H1 (cell line): ENCODE measurements around the gene CHD6. TPM values are rescaled to one million over a fixed set of nuclear protein-coding genes. Genes with fewer than 3 reads are reported as not detected.

Source experiments
- CTCF ChIA-PET: fragments of 300-600 bp; sonication (Branson Sonifier 250); formaldehyde crosslinking; loops from one replicate; lab custom pipeline; 2021; ENCODE audit not compliant: partially characterized antibody; lab: Charles Lee
- POLR2A ChIA-PET: fragments of 300-600 bp; sonication (Branson Sonifier 250); formaldehyde crosslinking; loops from one replicate; lab custom pipeline; 2021; ENCODE audit warnings: inconsistent platforms; ENCODE audit not compliant: partially characterized antibody; lab: Charles Lee
- DNase-seq, 2 experiments: peaks; one replicate each; pipeline versions ENCODE4 v3.0.0 to v3.0.0-alpha.2; 2010 to 2022; ENCODE audit warnings: low spot score in 2 of 2, low read depth in 1 of 2, mixed read lengths in 1 of 2
- FAIRE-seq: peaks from 2 replicates; lab custom pipeline; 2011; peaks lifted over from hg19 to GRCh38; lab: Jason Lieb, UNC
- H2AFZ ChIP-seq: 2 replicates; pipeline ENCODE4 v1.8.1; 2012; ENCODE audit warnings: low read length, inconsistent platforms
- H2AK5ac ChIP-seq: 2 replicates; pipeline ENCODE4 v1.6.1; 2013; ENCODE audit warnings: low read depth, low read length
- H2BK120ac ChIP-seq: replicated peaks from 2 replicates; pipeline ENCODE3; 2013; ENCODE audit warnings: low read depth, low read length, inconsistent platforms
- H2BK12ac ChIP-seq: 2 replicates; pipeline ENCODE4 v1.6.1; 2013; ENCODE audit warnings: low read depth, low read length
- H2BK15ac ChIP-seq: 2 replicates; pipeline ENCODE4 v1.6.1; 2013; ENCODE audit warnings: low read length
- H2BK20ac ChIP-seq: 2 replicates; pipeline ENCODE4 v1.6.1; 2013; ENCODE audit warnings: low read length
- H2BK5ac ChIP-seq: 2 replicates; pipeline ENCODE4 v1.6.1; 2013; ENCODE audit warnings: low read depth, low read length
- H3K14ac ChIP-seq: 2 replicates; pipeline ENCODE4 v1.6.1; 2013; ENCODE audit warnings: inconsistent platforms; ENCODE audit not compliant: insufficient read length
- H3K18ac ChIP-seq: 2 replicates; pipeline ENCODE4 v1.6.1; 2013; ENCODE audit warnings: low read length; ENCODE audit errors: extremely low read depth
- H3K23ac ChIP-seq: 2 replicates; pipeline ENCODE4 v1.6.1; 2013; ENCODE audit warnings: inconsistent platforms; ENCODE audit not compliant: insufficient read length
- H3K23me2 ChIP-seq: 2 replicates; pipeline ENCODE4 v1.6.1; 2013; ENCODE audit warnings: low read depth, low read length
- H3K27ac ChIP-seq: 2 replicates; pipeline ENCODE4 v1.6.1; 2011; ENCODE audit warnings: low read depth, low read length, inconsistent platforms
- H3K27me3 ChIP-seq, 4 experiments: replicated peaks in 1 of 4; 1 replicate in 1 of 4; 2 replicates in 3 of 4; pipeline versions ENCODE4 v1.6.1 to v1.8.1; 2011 to 2013; ENCODE audit warnings: low read length in 3 of 4, mild to moderate bottlenecking in 3 of 4, inconsistent platforms in 2 of 4, mixed read lengths in 2 of 4, moderate library complexity in 1 of 4; ENCODE audit not compliant: control insufficient read depth in 3 of 4, insufficient read depth in 3 of 4; ENCODE audit errors: extremely low read depth in 1 of 4
- H3K36me3 ChIP-seq, 4 experiments: 2 replicates each; pipeline versions ENCODE4 v1.6.1 to v1.8.1; 2011 to 2013; ENCODE audit warnings: mild to moderate bottlenecking in 4 of 4, low read length in 3 of 4, moderate library complexity in 2 of 4, control low read depth in 1 of 4, inconsistent platforms in 1 of 4; ENCODE audit not compliant: insufficient read depth in 4 of 4, control insufficient read depth in 2 of 4
- H3K4ac ChIP-seq: replicated peaks from 2 replicates; pipeline ENCODE3; 2013; ENCODE audit warnings: low read length, low read depth, mixed read lengths, inconsistent platforms; ENCODE audit not compliant: insufficient read length
- H3K4me1 ChIP-seq, 4 experiments: replicated peaks in 1 of 4; 1 replicate in 1 of 4; 2 replicates in 3 of 4; pipeline versions ENCODE4 v1.6.1 to v1.8.1; 2011 to 2013; ENCODE audit warnings: low read length in 3 of 4, inconsistent platforms in 2 of 4, mixed read lengths in 1 of 4; ENCODE audit not compliant: insufficient read depth in 4 of 4, control insufficient read depth in 3 of 4
- H3K4me2 ChIP-seq, 2 experiments: 2 replicates each; pipeline versions ENCODE4 v1.6.1 to v1.8.1; 2011 to 2013; ENCODE audit warnings: low read depth in 2 of 2, low read length in 2 of 2, control low read depth in 1 of 2, inconsistent platforms in 1 of 2, mild to moderate bottlenecking in 1 of 2; ENCODE audit not compliant: insufficient read depth in 1 of 2
- H3K4me3 ChIP-seq, 4 experiments: fragments of 200-600, 300-600 bp in 1 of 4; sonication (generic), shearing (Covaris generic), sonication (Bioruptor Twin) in 1 of 4; 2 replicates each; pipeline versions ENCODE4 v1.5.1 to v1.8.1; 2011 to 2016; ENCODE audit warnings: low read length in 4 of 4, low read depth in 3 of 4, control low read depth in 2 of 4, inconsistent platforms in 2 of 4, mild to moderate bottlenecking in 2 of 4, mixed read lengths in 1 of 4, moderate library complexity in 1 of 4; ENCODE audit not compliant: insufficient read depth in 2 of 4; ENCODE audit errors: extremely low read depth in 1 of 4
- H3K56ac ChIP-seq: replicated peaks from 2 replicates; pipeline ENCODE3; 2013; ENCODE audit warnings: low read depth, mild to moderate bottlenecking, mixed read lengths, low read length, inconsistent platforms; ENCODE audit not compliant: insufficient read length
- H3K79me1 ChIP-seq: 2 replicates; pipeline ENCODE4 v1.6.1; 2013; ENCODE audit warnings: low read depth, low read length, control low read depth
- H3K79me2 ChIP-seq, 2 experiments: 2 replicates each; pipeline versions ENCODE4 v1.6.1 to v1.8.1; 2012 to 2013; ENCODE audit warnings: low read length in 2 of 2, mild to moderate bottlenecking in 2 of 2, inconsistent platforms in 1 of 2; ENCODE audit not compliant: insufficient read depth in 2 of 2, control insufficient read depth in 1 of 2
- H3K9ac ChIP-seq, 4 experiments: replicated peaks in 1 of 4; 1 replicate in 1 of 4; 2 replicates in 3 of 4; pipeline versions ENCODE4 v1.6.1 to v1.8.1; 2011 to 2013; ENCODE audit warnings: low read depth in 3 of 4, low read length in 3 of 4, control low read depth in 2 of 4, mild to moderate bottlenecking in 2 of 4, moderate library complexity in 2 of 4, inconsistent platforms in 1 of 4; ENCODE audit errors: extremely low read depth in 1 of 4
- H3K9me3 ChIP-seq, 2 experiments: 2 replicates each; pipeline versions ENCODE4 v1.6.1 to v1.8.1; 2012 to 2013; ENCODE audit warnings: mild to moderate bottlenecking in 2 of 2, moderate library complexity in 2 of 2, control low read depth in 1 of 2, inconsistent platforms in 1 of 2, low read depth in 1 of 2, low read length in 1 of 2, mixed read lengths in 1 of 2; ENCODE audit not compliant: insufficient read depth in 2 of 2
- H4K20me1 ChIP-seq, 2 experiments: replicated peaks in 1 of 2; 2 replicates each; pipeline versions ENCODE3 to v1.8.1; 2011 to 2013; ENCODE audit warnings: inconsistent platforms in 2 of 2, low read length in 2 of 2, mild to moderate bottlenecking in 1 of 2; ENCODE audit not compliant: insufficient read depth in 2 of 2, control insufficient read depth in 1 of 2
- H4K5ac ChIP-seq: 2 replicates; pipeline ENCODE4 v1.6.1; 2013; ENCODE audit warnings: low read length, low read depth, mixed read lengths, inconsistent platforms; ENCODE audit not compliant: insufficient read length
- H4K8ac ChIP-seq: 2 replicates; pipeline ENCODE4 v1.8.0; 2013; ENCODE audit warnings: mild to moderate bottlenecking, moderate library complexity, low read length, inconsistent platforms; ENCODE audit not compliant: insufficient read depth; ENCODE audit errors: extremely low read depth
- H4K91ac ChIP-seq: replicated peaks from 2 replicates; pipeline ENCODE3; 2013; ENCODE audit warnings: low read length, mixed read lengths, inconsistent platforms; ENCODE audit not compliant: insufficient read length
- BACH1 ChIP-seq: IDR thresholded peaks from 2 replicates; pipeline ENCODE4 v1.6.1; 2012; ENCODE audit warnings: low read length, improper control_type of control experiment
- CBX8 ChIP-seq: fragments of 300-800, 300-1000 bp; sonication (generic); IDR thresholded peaks from 2 replicates; pipeline ENCODE4 v1.7.1; 2016; ENCODE audit warnings: low read depth, low read length, borderline replicate concordance
- CEBPB ChIP-seq: IDR thresholded peaks from 2 replicates; pipeline ENCODE4 v1.6.1; 2012; ENCODE audit warnings: low read depth, low read length
- CTBP2 ChIP-seq: IDR thresholded peaks from 2 replicates; pipeline ENCODE4 v1.7.0; 2011; ENCODE audit warnings: borderline replicate concordance, mild to moderate bottlenecking, moderate library complexity, mixed read lengths, low read length; ENCODE audit not compliant: insufficient read depth, insufficient read length
- EZH2 ChIP-seq: fragments of 200-600 bp; sonication (generic); IDR thresholded peaks from 2 replicates; pipeline ENCODE4 v1.7.1; 2012; ENCODE audit warnings: low read depth, mild to moderate bottlenecking, moderate library complexity, low read length, inconsistent platforms; ENCODE audit not compliant: severe bottlenecking
- FOSL1 ChIP-seq: IDR thresholded peaks from 2 replicates; pipeline ENCODE4 v1.6.1; 2011; ENCODE audit warnings: mild to moderate bottlenecking, low read depth, low read length, moderate library complexity; ENCODE audit not compliant: insufficient read depth
- KDM1A ChIP-seq: fragments of 200-600, 300-600 bp; sonication (generic); IDR thresholded peaks from 2 replicates; pipeline ENCODE4 v1.7.1; 2016; ENCODE audit warnings: mild to moderate bottlenecking, low read length, borderline replicate concordance
- KDM5A ChIP-seq: fragments of 200-600 bp; IDR thresholded peaks from 2 replicates; pipeline ENCODE4 v1.7.1; 2012; ENCODE audit warnings: mild to moderate bottlenecking, low read length, inconsistent platforms, mixed read lengths
- NRF1 ChIP-seq: IDR thresholded peaks from 2 replicates; pipeline ENCODE4 v1.6.1; 2011; ENCODE audit warnings: mild to moderate bottlenecking, low read depth, low read length, improper control_type of control experiment
- POLR2AphosphoS5 ChIP-seq: IDR thresholded peaks from 2 replicates; pipeline ENCODE4 v1.6.1; 2011; ENCODE audit warnings: low read depth, low read length
- SIN3A ChIP-seq, 2 experiments: IDR thresholded peaks in 1 of 2; conservative IDR thresholded peaks in 1 of 2; 2 replicates each; pipeline ENCODE4 v1.6.1; 2011 to 2012; ENCODE audit warnings: low read length in 2 of 2, improper control_type of control experiment in 1 of 2, low read depth in 1 of 2, mild to moderate bottlenecking in 1 of 2
- SP1 ChIP-seq: IDR thresholded peaks from 2 replicates; pipeline ENCODE4 v1.6.1; 2011; ENCODE audit warnings: low read depth, low read length
- WGBS, 2 experiments: shearing (Covaris generic) in 1 of 2; methylation state at CpG; one replicate each; pipeline versions ENCODE4 v1.1.6 to v1.1.7; 2013 to 2015; ENCODE audit warnings: low lambda C conversion rate in 2 of 2, mixed read lengths in 2 of 2, inconsistent platforms in 1 of 2, low coverage in 1 of 2, missing lambda C conversion rate in 1 of 2; ENCODE audit not compliant: insufficient replicate concordance in 2 of 2, insufficient coverage in 1 of 2, insufficient read length in 1 of 2; ENCODE audit errors: extremely low coverage in 1 of 2, missing lambda C conversion rate in 1 of 2; 5-methylcytosine and 5-hydroxymethylcytosine counted together
- polyA plus RNA-seq, 7 experiments: library from polyadenylated mRNA; depleted of rRNA in 3 of 7; stranded (reverse) in 5 of 7; unstranded in 2 of 7; fragments of >200 nt in 5 of 7; fragments of 200-250 nt in 2 of 7; gene quantifications; 1 replicate in 5 of 7; 2 replicates in 1 of 7; 4 replicates in 1 of 7; pipeline versions ENCODE4 v1.2.1 to v1.2.3, GENCODE V29; 2011 to 2013; ENCODE audit warnings: missing spikeins in 2 of 7, mixed read lengths in 2 of 7
- total RNA-seq: library from RNA; stranded (reverse); fragmentation: NEBNext Ultra II Directional; extraction: Animal tissue kit (Norgen Biotek cat#: 25700); gene quantifications from 2 replicates; pipeline ENCODE4 v1.2.1, GENCODE V29; 2021
- TF ChIP-seq, protein P1 (sequence below): IDR thresholded peaks from 2 replicates; pipeline ENCODE4 v1.6.1; 2012; ENCODE audit warnings: low read length, inconsistent platforms

Gene CHD6
- total and polyA plus RNA-seq, 2 of the 8 experiments (the other 6 are each of a cell fraction or from before 2014, with no cell fraction given): 11.1 to 62.9 TPM

DNA sequence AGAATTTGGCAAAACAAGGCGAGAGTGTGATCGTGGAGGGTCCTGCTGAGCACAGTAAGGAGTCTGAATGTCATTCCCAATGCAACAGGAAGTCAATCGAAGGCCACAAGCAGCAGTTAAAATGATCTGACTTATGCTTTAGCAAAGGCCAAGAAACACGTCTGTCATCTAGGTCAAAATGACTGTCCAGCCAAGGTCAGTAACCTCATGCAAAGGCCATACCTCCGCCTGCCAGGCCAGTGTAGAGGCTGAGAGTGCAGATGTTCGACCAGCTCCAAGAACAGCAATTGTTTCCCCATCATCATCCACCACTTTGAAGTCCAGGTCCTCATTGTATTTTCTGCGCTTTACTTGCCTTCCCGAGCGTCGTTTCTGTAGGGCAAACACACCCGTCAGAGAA lies 105.6 kb downstream of the CHD6 start:
- DNase-seq (no peak), FAIRE-seq (no peak)

More for the DNA sequence above, 105.6 kb downstream of the CHD6 start:
- no peak overlapping the region for H3K56ac ChIP-seq
- H4K8ac ChIP-seq: no peak overlapping the region
- H3K79me1 ChIP-seq: peaks cover 14% of the 10 kb centered on the region
- no peaks in the 10 kb centered on the region for H3K9me3 ChIP-seq
- TF ChIP-seq CBX8 (no peak), NRF1 (no peak), SIN3A (conservative IDR thresholded peaks at IDR 0.05 in 1 of 2, IDR thresholded peaks at IDR 0.05 in 1 of 2; ENCODE audit: low read depth in 1 of 2, low read length in 2 of 2) (no peak), POLR2AphosphoS5 (no peak), BACH1 (no peak), SP1 (no peak), FOSL1 (no peak), CTBP2 (no peak), KDM1A (no peak), CEBPB (no peak), EZH2 (no peak), KDM5A (no peak)
- TF ChIP-seq, protein P1, sequence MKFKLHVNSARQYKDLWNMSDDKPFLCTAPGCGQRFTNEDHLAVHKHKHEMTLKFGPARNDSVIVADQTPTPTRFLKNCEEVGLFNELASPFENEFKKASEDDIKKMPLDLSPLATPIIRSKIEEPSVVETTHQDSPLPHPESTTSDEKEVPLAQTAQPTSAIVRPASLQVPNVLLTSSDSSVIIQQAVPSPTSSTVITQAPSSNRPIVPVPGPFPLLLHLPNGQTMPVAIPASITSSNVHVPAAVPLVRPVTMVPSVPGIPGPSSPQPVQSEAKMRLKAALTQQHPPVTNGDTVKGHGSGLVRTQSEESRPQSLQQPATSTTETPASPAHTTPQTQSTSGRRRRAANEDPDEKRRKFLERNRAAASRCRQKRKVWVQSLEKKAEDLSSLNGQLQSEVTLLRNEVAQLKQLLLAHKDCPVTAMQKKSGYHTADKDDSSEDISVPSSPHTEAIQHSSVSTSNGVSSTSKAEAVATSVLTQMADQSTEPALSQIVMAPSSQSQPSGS: no peak
- TF ChIP-seq, all 59 proteins: peak for 0
- Histone ChIP-seq H3K9ac (no peak overlapping the region), H3K4ac (no peak overlapping the region), H2BK5ac (peak overlapping the region; percentile 36; the same call in 1 of the 2 replicates), H3K36me3 (peaks cover 0 to 18% (median 8%) of the 10 kb centered on the region in 4 experiments; a peak in 5 of 8 replicates), H2BK12ac (no peak overlapping the region), H2BK20ac (no peak overlapping the region), H4K5ac (no peak overlapping the region), H4K20me1 (peaks cover 6 to 9% of the 10 kb centered on the region in 2 experiments), H3K4me3 (no peak overlapping the region), H2AFZ (no peak overlapping the region), H4K91ac (no peak overlapping the region), H3K4me2 (no peak overlapping the region), H3K23ac (no peak overlapping the region), H2BK120ac (no peak overlapping the region), H3K18ac (no peak overlapping the region), H2AK5ac (no peak overlapping the region), H3K4me1 (peaks cover 0 to 8% (median 8%) of the 10 kb centered on the region in 4 experiments; a peak in 3 of 7 replicates), H3K27ac (no peak overlapping the region), H3K27me3 (no peaks in the 10 kb centered on the region), H2BK15ac (no peak overlapping the region), H3K14ac (no peak overlapping the region), H3K23me2 (no peaks in the 10 kb centered on the region), H3K79me2 (peaks cover 0 to 54% of the 10 kb centered on the region in 2 experiments; a peak in 2 of 4 replicates)
- ChIA-PET POLR2A (no interaction called here), CTCF (no interaction called here)
- 84% methylated on average over 11 of the region's 11 CpGs; no CpG with 5 or more reads in 1 of the 2 experiments for WGBS, 2 experiments
